GM12801 (cell line): ENCODE measurements around the gene TRAF3.

Source experiments
- TF ChIP-seq, protein P1 (sequence below): IDR thresholded peaks from one replicate; pipeline ENCODE4 v1.5.1; 2011; ENCODE audit warnings: control low read depth; ENCODE audit not compliant: insufficient read length; ENCODE audit errors: extremely low read depth

Gene TRAF3

DNA sequence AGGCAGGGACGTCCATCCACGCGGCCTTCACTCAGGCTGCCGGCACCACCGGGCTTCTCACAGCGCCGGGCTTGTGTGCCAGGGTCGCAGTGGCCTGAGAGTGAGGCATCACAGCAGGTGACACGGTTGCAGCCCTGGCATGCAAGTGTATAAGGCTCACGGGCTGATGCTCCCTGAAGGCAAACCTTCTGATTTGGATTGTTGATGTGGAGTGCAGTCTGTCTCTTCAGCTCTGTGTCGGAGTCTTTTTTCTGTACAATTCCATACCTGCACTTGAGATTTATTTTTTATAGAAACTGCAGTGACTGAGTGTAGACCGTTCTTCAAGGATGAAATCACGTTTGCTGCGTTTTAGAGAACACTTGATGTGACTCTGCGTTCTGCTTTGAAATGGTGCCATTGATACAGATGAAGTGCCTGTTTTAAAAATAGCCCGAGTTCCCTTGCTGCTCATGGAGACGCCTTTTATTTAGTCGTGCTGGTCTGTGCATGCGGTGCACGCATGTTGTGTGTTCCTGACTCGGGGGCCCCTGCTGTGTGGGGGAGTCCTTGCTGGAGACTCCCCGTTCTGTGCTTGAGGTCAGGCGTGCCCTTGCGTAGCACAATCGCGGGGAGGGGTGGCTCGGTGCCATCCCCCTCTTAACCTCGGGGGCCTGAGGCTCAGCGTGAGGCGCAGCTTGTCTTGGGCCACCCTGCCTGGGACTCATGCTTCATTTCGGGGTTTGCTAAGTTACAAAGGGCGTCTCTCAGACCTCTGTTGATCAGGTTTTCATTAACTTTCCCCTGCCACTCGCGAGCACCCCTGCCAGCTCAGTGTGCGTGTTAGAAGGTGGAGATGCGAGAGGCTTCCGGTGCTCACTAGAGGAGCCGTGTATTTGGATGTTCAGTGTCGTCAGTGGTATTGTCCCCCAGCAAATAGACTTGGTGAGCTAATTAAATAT, 123.7 kb downstream of the TRAF3 start:
- TF ChIP-seq, protein P1, sequence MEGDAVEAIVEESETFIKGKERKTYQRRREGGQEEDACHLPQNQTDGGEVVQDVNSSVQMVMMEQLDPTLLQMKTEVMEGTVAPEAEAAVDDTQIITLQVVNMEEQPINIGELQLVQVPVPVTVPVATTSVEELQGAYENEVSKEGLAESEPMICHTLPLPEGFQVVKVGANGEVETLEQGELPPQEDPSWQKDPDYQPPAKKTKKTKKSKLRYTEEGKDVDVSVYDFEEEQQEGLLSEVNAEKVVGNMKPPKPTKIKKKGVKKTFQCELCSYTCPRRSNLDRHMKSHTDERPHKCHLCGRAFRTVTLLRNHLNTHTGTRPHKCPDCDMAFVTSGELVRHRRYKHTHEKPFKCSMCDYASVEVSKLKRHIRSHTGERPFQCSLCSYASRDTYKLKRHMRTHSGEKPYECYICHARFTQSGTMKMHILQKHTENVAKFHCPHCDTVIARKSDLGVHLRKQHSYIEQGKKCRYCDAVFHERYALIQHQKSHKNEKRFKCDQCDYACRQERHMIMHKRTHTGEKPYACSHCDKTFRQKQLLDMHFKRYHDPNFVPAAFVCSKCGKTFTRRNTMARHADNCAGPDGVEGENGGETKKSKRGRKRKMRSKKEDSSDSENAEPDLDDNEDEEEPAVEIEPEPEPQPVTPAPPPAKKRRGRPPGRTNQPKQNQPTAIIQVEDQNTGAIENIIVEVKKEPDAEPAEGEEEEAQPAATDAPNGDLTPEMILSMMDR, result no peak

DNA sequence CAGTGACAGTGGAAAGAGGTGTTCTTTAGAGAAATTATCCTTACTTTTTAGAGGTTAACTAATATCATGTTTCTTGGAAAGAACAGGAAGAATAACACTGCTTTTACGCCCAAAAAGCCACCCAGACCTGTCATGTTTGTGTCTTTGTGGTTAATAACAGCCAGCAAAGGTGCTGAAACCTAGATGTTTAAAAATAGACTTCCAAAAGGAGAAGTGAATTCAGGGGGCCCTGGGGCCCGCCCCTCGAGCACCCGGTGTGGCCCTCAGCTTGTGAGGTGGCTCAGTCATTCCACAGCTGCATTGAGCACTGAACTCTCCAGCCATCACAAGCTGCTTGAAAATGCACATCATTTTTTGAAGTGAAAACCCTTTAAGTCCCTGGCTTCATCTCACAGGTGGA, 124.4 kb downstream of the TRAF3 start:
- TF ChIP-seq, protein P1, result no peak

DNA sequence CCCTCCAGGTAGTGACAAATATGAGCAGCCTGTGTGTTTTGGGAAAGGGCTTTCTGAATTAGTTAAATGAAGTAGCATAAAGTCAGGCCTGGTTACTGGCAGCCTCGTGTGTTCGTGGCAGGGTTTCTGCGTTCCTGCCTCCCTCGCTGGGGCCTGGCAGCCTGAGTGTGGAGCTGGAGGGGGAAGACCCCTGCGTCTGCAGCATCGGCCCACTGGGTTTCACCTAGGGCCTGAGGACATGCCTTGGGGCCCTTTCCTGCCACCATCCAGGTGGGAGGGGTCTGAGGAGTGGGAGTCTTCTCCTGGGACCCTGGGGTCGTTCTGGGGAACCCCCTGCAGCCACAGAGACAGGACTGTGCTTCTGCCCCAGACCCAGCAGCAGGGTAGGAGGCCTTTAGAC, 124.8 kb downstream of the TRAF3 start:
- TF ChIP-seq, protein P1, result no peak

DNA sequence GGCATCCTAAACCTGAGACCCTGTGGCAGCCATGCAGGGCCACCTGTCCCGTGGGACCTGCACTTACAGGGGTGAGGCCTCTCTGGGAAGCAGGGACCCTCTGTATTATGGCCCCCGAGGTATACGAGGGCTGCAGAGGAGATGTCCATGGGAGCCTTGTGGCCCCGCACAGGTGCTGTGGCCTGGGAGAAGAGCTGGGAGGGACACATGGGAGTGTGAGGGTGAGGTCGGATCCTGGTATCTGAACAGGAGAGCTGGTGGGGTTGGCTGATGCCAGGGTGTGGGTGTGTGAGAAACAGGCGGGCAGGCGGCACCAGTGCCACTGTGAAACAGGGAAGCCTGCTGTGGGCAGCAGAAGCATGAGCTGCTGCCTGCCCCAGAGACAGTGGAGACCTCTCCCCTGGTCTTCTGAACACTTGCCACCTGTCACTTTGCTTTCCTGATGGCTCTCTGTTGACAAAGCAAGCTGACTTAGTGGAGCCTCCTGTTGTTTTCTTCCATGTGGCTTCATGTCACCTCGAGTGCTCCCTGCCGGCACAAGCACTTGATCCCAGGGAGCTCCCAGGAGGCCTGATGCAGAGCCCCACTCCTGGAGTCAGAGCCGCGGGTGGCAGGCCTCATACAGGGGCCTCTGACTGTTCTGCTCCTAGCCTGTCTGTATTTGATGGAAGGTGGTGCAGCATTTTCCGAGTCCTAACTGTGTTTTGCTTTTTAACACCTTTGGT, 125.4 kb downstream of the TRAF3 start:
- TF ChIP-seq, protein P1, result no peak

DNA sequence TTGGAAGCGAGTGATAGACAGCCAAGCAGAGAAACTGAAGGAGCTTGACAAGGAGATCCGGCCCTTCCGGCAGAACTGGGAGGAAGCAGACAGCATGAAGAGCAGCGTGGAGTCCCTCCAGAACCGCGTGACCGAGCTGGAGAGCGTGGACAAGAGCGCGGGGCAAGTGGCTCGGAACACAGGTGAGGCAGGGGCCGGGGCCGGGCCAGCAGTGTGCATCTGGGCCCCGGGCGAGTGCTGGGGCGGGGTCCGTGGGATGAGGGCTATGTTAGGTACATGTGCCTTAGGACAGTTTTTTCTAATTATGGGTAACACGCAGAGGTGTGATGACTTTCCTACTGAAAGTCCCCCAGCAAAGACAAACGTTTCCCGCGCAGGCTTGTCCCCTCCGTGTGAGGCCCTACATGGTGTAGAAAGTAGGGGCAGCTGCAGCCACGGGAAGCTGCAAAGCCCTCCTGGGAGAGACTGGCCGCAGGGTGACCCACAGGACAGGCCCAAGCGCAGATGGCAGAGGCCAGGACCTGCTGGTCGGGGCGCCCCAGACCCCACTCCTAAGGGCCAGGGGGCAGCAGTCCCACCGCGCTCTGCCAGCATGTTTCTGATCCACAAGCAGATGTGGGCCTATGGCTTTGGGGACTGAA, 126.1 kb downstream of the TRAF3 start:
- TF ChIP-seq, protein P1, result no peak

DNA sequence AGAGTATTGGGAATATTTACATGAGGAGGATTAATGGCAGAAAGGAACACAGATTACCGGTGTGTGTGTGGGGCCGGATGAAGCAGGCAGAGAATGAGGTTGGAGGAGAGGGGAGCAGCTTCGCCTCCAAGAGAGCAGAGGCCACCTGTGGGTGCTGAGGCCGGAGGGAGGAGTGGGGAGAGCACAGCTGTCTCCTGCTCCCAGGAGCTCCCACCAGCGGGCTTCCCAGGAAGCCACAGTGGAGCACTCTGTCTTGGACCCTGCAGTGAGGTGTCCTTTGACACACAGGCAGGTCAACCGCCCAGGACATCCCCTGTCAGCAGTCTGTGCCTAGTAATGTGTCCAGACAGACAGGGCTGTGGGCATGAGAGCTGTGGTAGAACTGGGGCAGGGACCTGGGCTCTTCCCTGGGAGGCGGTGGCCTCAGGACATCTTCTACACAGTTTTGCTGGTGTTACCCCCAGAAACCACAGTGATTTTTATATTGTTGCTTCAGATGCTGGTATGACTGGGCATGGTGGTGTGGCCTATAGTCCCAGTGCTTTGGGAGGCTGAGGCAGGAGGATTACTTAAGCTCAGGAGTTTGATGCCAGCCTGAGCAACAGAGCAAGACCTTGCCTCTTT, 126.8 kb downstream of the TRAF3 start:
- TF ChIP-seq, protein P1, result no peak
